ENCODE measurements around the gene SMAD5. TPM values are rescaled to one million over a fixed set of nuclear protein-coding genes. Genes with fewer than 3 reads are reported as not detected.

SMAD5 gene
- total and polyA plus RNA-seq, 2 of the 8 experiments (the other 6 are each of a cell fraction or from before 2014, with no cell fraction given): 30.2 to 60.5 TPM

DNA sequence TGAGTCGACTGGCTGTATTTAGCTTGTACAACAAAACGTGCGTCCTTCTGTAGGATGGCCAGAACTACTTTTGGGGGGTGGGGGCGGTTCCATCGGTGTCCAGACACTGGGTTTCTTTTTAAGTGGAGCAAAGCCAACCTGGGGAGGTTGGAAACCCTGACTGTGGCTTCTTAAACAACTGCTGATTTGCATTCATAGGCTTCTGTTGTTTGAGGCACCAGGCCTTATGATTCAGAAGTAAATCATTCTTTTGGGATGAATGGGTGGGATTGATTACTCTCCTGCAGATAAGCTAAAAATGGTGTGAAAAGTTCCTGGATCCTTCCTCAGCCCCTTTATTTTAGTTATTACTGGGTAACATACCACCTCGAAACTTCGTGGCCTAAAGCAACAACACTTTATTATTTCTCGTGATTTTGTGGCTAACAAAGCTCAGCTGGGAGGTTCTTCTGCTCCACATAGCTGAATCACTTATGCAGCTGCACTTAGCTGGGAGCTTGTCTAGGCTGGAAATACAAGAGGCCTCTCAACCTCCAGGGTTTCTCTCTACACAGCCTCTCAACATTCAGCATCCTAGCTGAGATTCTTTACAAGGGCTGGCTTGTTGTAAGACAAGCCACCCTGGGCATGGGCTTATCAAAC lies 72.5 kb downstream of the SMAD5 start:
- Histone ChIP-seq H3K56ac (replicated peaks; ENCODE audit: insufficient read length, low read depth, low read length) (no peak overlapping the region), H3K79me1 (ENCODE audit: low read depth, low read length) (no peaks in the 10 kb centered on the region), H4K5ac (ENCODE audit: insufficient read length, low read depth, low read length) (no peak overlapping the region), H3K79me2 (ENCODE audit: control insufficient read depth in 1 of 2, insufficient read depth in 2 of 2, low read length in 2 of 2) (no peaks in the 10 kb centered on the region), H4K20me1 (replicated peaks in 1 of 2; ENCODE audit: control insufficient read depth in 1 of 2, insufficient read depth in 2 of 2, low read length in 2 of 2) (peaks cover 6 to 7% of the 10 kb centered on the region in 2 experiments), H2BK12ac (ENCODE audit: low read depth, low read length) (no peak overlapping the region), H2AK5ac (ENCODE audit: low read depth, low read length) (no peak overlapping the region), H4K91ac (replicated peaks; ENCODE audit: insufficient read length, low read length) (no peak overlapping the region), H3K23me2 (ENCODE audit: low read depth, low read length) (no peaks in the 10 kb centered on the region), H2BK120ac (replicated peaks; ENCODE audit: low read depth, low read length) (no peak overlapping the region), H2BK15ac (ENCODE audit: low read length) (no peak overlapping the region), H3K36me3 (ENCODE audit: control insufficient read depth in 2 of 4, insufficient read depth in 4 of 4, low read length in 3 of 4) (no peaks in the 10 kb centered on the region), H3K27me3 (replicated peaks in 1 of 4; ENCODE audit: control insufficient read depth in 3 of 4, extremely low read depth in 1 of 4, insufficient read depth in 3 of 4, low read length in 3 of 4) (peaks cover 34 to 69% (median 66%) of the 10 kb centered on the region in 4 experiments), H3K4ac (replicated peaks; ENCODE audit: insufficient read length, low read depth, low read length) (no peak overlapping the region), H4K8ac (ENCODE audit: extremely low read depth, insufficient read depth, low read length) (no peak overlapping the region), H3K14ac (ENCODE audit: insufficient read length) (no peak overlapping the region), H2BK5ac (ENCODE audit: low read depth, low read length) (no peak overlapping the region), H3K27ac (ENCODE audit: low read depth, low read length) (no peak overlapping the region), H3K4me1 (replicated peaks in 1 of 4; ENCODE audit: control insufficient read depth in 3 of 4, insufficient read depth in 4 of 4, low read length in 3 of 4) (peaks cover 0 to 16% (median 7%) of the 10 kb centered on the region in 4 experiments; a peak in 6 of 7 replicates), H2AFZ (ENCODE audit: low read length) (no peak overlapping the region), H3K4me3 (ENCODE audit: extremely low read depth in 1 of 4, insufficient read depth in 2 of 4, low read depth in 3 of 4, low read length in 4 of 4) (no peak overlapping the region), H3K9me3 (ENCODE audit: insufficient read depth in 2 of 2, low read depth in 1 of 2, low read length in 1 of 2) (peaks cover 0 to 5% of the 10 kb centered on the region in 2 experiments; a peak in 2 of 4 replicates), H2BK20ac (ENCODE audit: low read length) (no peak overlapping the region), H3K9ac (replicated peaks in 1 of 4; ENCODE audit: extremely low read depth in 1 of 4, low read depth in 3 of 4, low read length in 3 of 4) (no peak overlapping the region), H3K4me2 (ENCODE audit: insufficient read depth in 1 of 2, low read depth in 2 of 2, low read length in 2 of 2) (no peak overlapping the region), H3K18ac (ENCODE audit: extremely low read depth, low read length) (no peak overlapping the region; the same call in 1 of the 2 replicates), H3K23ac (ENCODE audit: insufficient read length) (no peak overlapping the region)
- ChIA-PET POLR2A (ENCODE audit: partially characterized antibody) (interaction anchor here (1.7 to 2.2 kb wide), 2 partner anchors 13 to 19 kb away, joined by 4 to 9 read pairs; partner anchors contain the start of gene SMIM32), CTCF (ENCODE audit: partially characterized antibody) (interaction anchor here (0.8 to 2.2 kb wide), 6 partner anchors 10 to 314 kb away, joined by 3 to 6 read pairs (median 3); no protein-coding TSS in a partner anchor)
- WGBS, 2 experiments (ENCODE audit: extremely low coverage in 1 of 2, insufficient coverage in 1 of 2, insufficient read length in 1 of 2, insufficient replicate concordance in 2 of 2, low coverage in 1 of 2, low lambda C conversion rate in 2 of 2, missing lambda C conversion rate in 1 of 2): 90% methylated on average over 8 of the region's 8 CpGs; no CpG with 5 or more reads in 1 of the 2 experiments
- FAIRE-seq: no peak
- no peak for DNase-seq (ENCODE audit: low read depth in 1 of 2, low spot score in 2 of 2)
- no peak for TF ChIP-seq RXRA (IDR thresholded peaks at IDR 0.05; ENCODE audit: insufficient read depth, low read depth, low read length)
- no peak for TF ChIP-seq PHF8 (conservative IDR thresholded peaks at IDR 0.05; ENCODE audit: low read depth, low read length)
- TF ChIP-seq SIX5 (IDR thresholded peaks at IDR 0.05; ENCODE audit: low read depth, low read length): no peak
- TF ChIP-seq KDM4A (IDR thresholded peaks at IDR 0.05; ENCODE audit: low read depth, low read length, severe bottlenecking): no peak
- TF ChIP-seq GABPA (IDR thresholded peaks at IDR 0.05; ENCODE audit: borderline replicate concordance, insufficient read depth, low read length): no peak
- no peak for TF ChIP-seq CHD2 (IDR thresholded peaks at IDR 0.05; ENCODE audit: low read length)
- no peak for TF ChIP-seq NANOG (IDR thresholded peaks at IDR 0.05; ENCODE audit: insufficient read depth, low read depth, low read length, poor library complexity, severe bottlenecking)
- no peak for TF ChIP-seq BACH1 (IDR thresholded peaks at IDR 0.05; ENCODE audit: low read length)
- no peak for TF ChIP-seq TEAD4 (IDR thresholded peaks at IDR 0.05; ENCODE audit: low read depth, low read length)
- TF ChIP-seq CEBPB (IDR thresholded peaks at IDR 0.05; ENCODE audit: low read depth, low read length): no peak
- TF ChIP-seq, protein P1, sequence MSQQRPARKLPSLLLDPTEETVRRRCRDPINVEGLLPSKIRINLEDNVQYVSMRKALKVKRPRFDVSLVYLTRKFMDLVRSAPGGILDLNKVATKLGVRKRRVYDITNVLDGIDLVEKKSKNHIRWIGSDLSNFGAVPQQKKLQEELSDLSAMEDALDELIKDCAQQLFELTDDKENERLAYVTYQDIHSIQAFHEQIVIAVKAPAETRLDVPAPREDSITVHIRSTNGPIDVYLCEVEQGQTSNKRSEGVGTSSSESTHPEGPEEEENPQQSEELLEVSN (IDR thresholded peaks at IDR 0.05): no peak
- TF ChIP-seq JUND (IDR thresholded peaks at IDR 0.05; ENCODE audit: low read length): no peak
- no peak for TF ChIP-seq JUN (IDR thresholded peaks at IDR 0.05; ENCODE audit: low read depth, low read length)

Data from H1 (cell line).